ENCODE data around the gene KYNU.

Gene KYNU

GRCh38 chr2:143001501-143001900 lies 124.0 kb downstream of the KYNU start:
- H4K20me1 ChIP-seq (ENCODE audit: insufficient read depth, low read length) = no peaks in the 10 kb centered on the region
- no peak for ATAC-seq (ENCODE audit: insufficient read depth, low read depth)
- no peaks in the 10 kb centered on the region for H3K79me2 ChIP-seq (ENCODE audit: insufficient read depth, low read length)
- H2AFZ ChIP-seq (ENCODE audit: low read depth, low read length) = no peak overlapping the region
- H3K36me3 ChIP-seq (ENCODE audit: insufficient read depth, low read length) = no peaks in the 10 kb centered on the region
- H3K9me3 ChIP-seq (ENCODE audit: insufficient read depth, low read length, severe bottlenecking) = no peaks in the 10 kb centered on the region
- no peak overlapping the region for H3K27ac ChIP-seq (ENCODE audit: low read length)
- no peak overlapping the region for H3K4me3 ChIP-seq (ENCODE audit: low read depth in 1 of 2, low read length in 2 of 2)
- DNase-seq = no peak
- H3K4me2 ChIP-seq (ENCODE audit: insufficient read depth, low read length) = no peak overlapping the region
- no peaks in the 10 kb centered on the region for H3K4me1 ChIP-seq (ENCODE audit: insufficient read depth, low read length)
- H3K27me3 ChIP-seq (ENCODE audit: insufficient read depth, low read length, poor library complexity) = peaks cover 17% of the 10 kb centered on the region
- H3K9ac ChIP-seq (ENCODE audit: low read depth, low read length) = no peak overlapping the region
- TF ChIP-seq EZH2 (IDR thresholded peaks at IDR 0.05; ENCODE audit: borderline replicate concordance, low read depth, low read length, severe bottlenecking) (no peak), CTCF (IDR thresholded peaks at IDR 0.05; ENCODE audit: borderline replicate concordance, extremely low read depth, low read length, poor library complexity, severe bottlenecking) (no peak)

- H2AFZ ChIP-seq (ENCODE audit: low read depth, low read length) = no peak overlapping the region
- H3K4me1 ChIP-seq (ENCODE audit: insufficient read depth, low read length) = no peaks in the 10 kb centered on the region
- H3K79me2 ChIP-seq (ENCODE audit: insufficient read depth, low read length) = no peaks in the 10 kb centered on the region
- no peaks in the 10 kb centered on the region for H3K36me3 ChIP-seq (ENCODE audit: insufficient read depth, low read length)
- DNase-seq (no peak), ATAC-seq (ENCODE audit: insufficient read depth, low read depth) (no peak)
- no peaks in the 10 kb centered on the region for H3K27me3 ChIP-seq (ENCODE audit: insufficient read depth, low read length, poor library complexity)
- H3K9ac ChIP-seq (ENCODE audit: low read depth, low read length) = no peak overlapping the region
- no peak overlapping the region for H3K27ac ChIP-seq (ENCODE audit: low read length)
- no peak overlapping the region for H3K4me2 ChIP-seq (ENCODE audit: insufficient read depth, low read length)
- H4K20me1 ChIP-seq (ENCODE audit: insufficient read depth, low read length) = no peaks in the 10 kb centered on the region
- H3K4me3 ChIP-seq (ENCODE audit: low read depth in 1 of 2, low read length in 2 of 2) = no peak overlapping the region
- TF ChIP-seq CTCF (IDR thresholded peaks at IDR 0.05; ENCODE audit: borderline replicate concordance, extremely low read depth, low read length, poor library complexity, severe bottlenecking) (no peak), EZH2 (IDR thresholded peaks at IDR 0.05; ENCODE audit: borderline replicate concordance, low read depth, low read length, severe bottlenecking) (no peak)
- H3K9me3 ChIP-seq (ENCODE audit: insufficient read depth, low read length, severe bottlenecking) = no peaks in the 10 kb centered on the region
Measured at GRCh38 chr2:143015656-143016055, 138.2 kb downstream of the KYNU start.

- TF ChIP-seq EZH2 (IDR thresholded peaks at IDR 0.05; ENCODE audit: borderline replicate concordance, low read depth, low read length, severe bottlenecking) = no peak
- TF ChIP-seq CTCF (IDR thresholded peaks at IDR 0.05; ENCODE audit: borderline replicate concordance, extremely low read depth, low read length, poor library complexity, severe bottlenecking) = no peak
- Histone ChIP-seq H3K79me2 (ENCODE audit: insufficient read depth, low read length) (no peaks in the 10 kb centered on the region), H3K27ac (ENCODE audit: low read length) (no peak overlapping the region), H3K27me3 (ENCODE audit: insufficient read depth, low read length, poor library complexity) (no peaks in the 10 kb centered on the region), H2AFZ (ENCODE audit: low read depth, low read length) (no peak overlapping the region), H3K4me3 (ENCODE audit: low read depth in 1 of 2, low read length in 2 of 2) (no peak overlapping the region), H3K9ac (ENCODE audit: low read depth, low read length) (no peak overlapping the region), H3K4me1 (ENCODE audit: insufficient read depth, low read length) (peaks cover 4% of the 10 kb centered on the region; the same call in 1 of the 2 replicates), H4K20me1 (ENCODE audit: insufficient read depth, low read length) (no peaks in the 10 kb centered on the region), H3K9me3 (ENCODE audit: insufficient read depth, low read length, severe bottlenecking) (no peaks in the 10 kb centered on the region), H3K36me3 (ENCODE audit: insufficient read depth, low read length) (no peaks in the 10 kb centered on the region), H3K4me2 (ENCODE audit: insufficient read depth, low read length) (no peak overlapping the region)
- no peak for ATAC-seq (ENCODE audit: insufficient read depth, low read depth)
- DNase-seq = no peak
Measured at GRCh38 chr2:143026411-143027054, 149.1 kb downstream of the KYNU start.

All from DND-41 (cell line).